Jurkat, Clone E6-1 (cell line): ENCODE results near the gene ADNP.

ENCODE experiments used
- DNase-seq: peaks from one replicate; pipeline ENCODE4 v3.0.0-alpha.2; 2011; ENCODE audit warnings: low read depth, low spot score
- H3K4me3 ChIP-seq: 2 replicates; pipeline ENCODE4 v1.5.1; 2011; ENCODE audit warnings: mild to moderate bottlenecking, low read length, control low read depth, moderate library complexity

ADNP gene

GRCh38 chr20:50877232-50877743 is 53.9 kb downstream of the ADNP start:
- no peak for DNase-seq
- H3K4me3 ChIP-seq = no peak overlapping the region

GRCh38 chr20:50876816-50877215 is 54.4 kb downstream of the ADNP start:
- DNase-seq = no peak
- H3K4me3 ChIP-seq = no peak overlapping the region

- H3K4me3 ChIP-seq = no peak overlapping the region
- no peak for DNase-seq
Observed at GRCh38 chr20:50876063-50876685, 55.1 kb downstream of the ADNP start.

- no peak overlapping the region for H3K4me3 ChIP-seq
- no peak for DNase-seq
Observed at GRCh38 chr20:50874758-50875665, 56.2 kb downstream of the ADNP start.

GRCh38 chr20:50874111-50874757 is 57.0 kb downstream of the ADNP start:
- no peak for DNase-seq

GRCh38 chr20:50873585-50873984 is 57.7 kb downstream of the ADNP start:
- no peak for DNase-seq

More at GRCh38 chr20:50874111-50874757, 57.0 kb downstream of the ADNP start:
- no peak overlapping the region for H3K4me3 ChIP-seq

GRCh38 chr20:50872560-50873425 is 58.4 kb downstream of the ADNP start:
- DNase-seq = no peak
- no peak overlapping the region for H3K4me3 ChIP-seq

More at GRCh38 chr20:50873585-50873984, 57.7 kb downstream of the ADNP start:
- no peak overlapping the region for H3K4me3 ChIP-seq

GRCh38 chr20:50870561-50871161 is 60.6 kb downstream of the ADNP start:
- no peak overlapping the region for H3K4me3 ChIP-seq
- no peak for DNase-seq

- H3K4me3 ChIP-seq = no peak overlapping the region
- no peak for DNase-seq
Observed at GRCh38 chr20:50868509-50869495, 62.4 kb downstream of the ADNP start.

GRCh38 chr20:50867805-50868204 is 63.4 kb downstream of the ADNP start:
- no peak for DNase-seq
- no peak overlapping the region for H3K4me3 ChIP-seq

GRCh38 chr20:50866831-50867230 is 64.4 kb downstream of the ADNP start:
- no peak overlapping the region for H3K4me3 ChIP-seq

GRCh38 chr20:50866036-50866685 is 65.1 kb downstream of the ADNP start:
- DNase-seq = no peak
- no peak overlapping the region for H3K4me3 ChIP-seq

More at GRCh38 chr20:50866831-50867230, 64.4 kb downstream of the ADNP start:
- no peak for DNase-seq

- no peak overlapping the region for H3K4me3 ChIP-seq
- DNase-seq = no peak
Observed at GRCh38 chr20:50865591-50865990, 65.6 kb downstream of the ADNP start.

- DNase-seq = no peak
- H3K4me3 ChIP-seq = no peak overlapping the region
Observed at GRCh38 chr20:50865114-50865513, 66.1 kb downstream of the ADNP start.

- no peak overlapping the region for H3K4me3 ChIP-seq
- DNase-seq = no peak
Observed at GRCh38 chr20:50862546-50862945, 68.7 kb downstream of the ADNP start.

GRCh38 chr20:50861012-50861411 is 70.2 kb downstream of the ADNP start:
- DNase-seq = no peak
- no peak overlapping the region for H3K4me3 ChIP-seq

- no peak for DNase-seq
- H3K4me3 ChIP-seq = no peak overlapping the region
Observed at GRCh38 chr20:50859161-50859560, 72.1 kb downstream of the ADNP start.
